Measurements from ENCODE around the gene ZNF408. TPM values are rescaled to one million over a fixed set of nuclear protein-coding genes. Genes with fewer than 3 reads are reported as not detected.

ZNF408 gene
- total and polyA plus RNA-seq, 2 donors (not counting 3 experiments of a cell fraction or from before 2014, with no cell fraction given): 7.8 to 10.9 TPM

DNA sequence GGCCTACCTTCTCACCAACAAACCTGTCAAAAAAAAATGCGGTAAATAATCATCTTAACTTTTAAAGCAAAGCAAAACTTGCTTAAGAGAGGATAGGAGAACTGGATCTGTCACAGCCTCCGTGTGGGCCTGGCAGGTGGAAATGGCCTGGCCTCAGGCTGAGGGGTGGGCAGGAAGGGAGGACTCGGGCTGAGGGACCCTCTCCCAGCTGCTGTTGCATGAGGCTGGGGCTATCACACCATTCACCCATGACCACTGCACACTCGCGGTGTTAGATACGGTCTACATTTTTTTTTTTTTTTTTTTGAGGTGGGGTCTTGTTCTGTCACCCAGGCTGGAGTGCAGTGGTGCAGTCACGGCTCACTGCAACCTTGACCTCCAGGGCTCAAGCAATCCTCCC, 24.9 kb upstream of the ZNF408 start:
- ChIA-PET POLR2A (no interaction called here), CTCF (no interaction called here)
- Histone ChIP-seq H4K20me1 (replicated peaks; ENCODE audit: control insufficient read depth, extremely low read depth, insufficient read depth, low read length) (no peaks in the 10 kb centered on the region), H3K27ac (ENCODE audit: insufficient read depth, low read depth, low read length) (no peak overlapping the region), H3K9me1 (replicated peaks; ENCODE audit: control insufficient read depth, extremely low read depth, insufficient read depth, low read length) (no peaks in the 10 kb centered on the region), H3K36me3 (ENCODE audit: control insufficient read depth in 2 of 2, extremely low read depth in 1 of 2, insufficient read depth in 2 of 2, low read length in 2 of 2) (peaks cover 2 to 44% of the 10 kb centered on the region in 2 experiments), H3K79me2 (ENCODE audit: control insufficient read depth, insufficient read depth, low read length) (no peaks in the 10 kb centered on the region), H3K9me3 (replicated peaks; ENCODE audit: control insufficient read depth, insufficient read depth, low read length) (no peaks in the 10 kb centered on the region), H2AFZ (ENCODE audit: low read depth, low read length) (no peak overlapping the region), H3K4me3 (replicated peaks in 1 of 3; ENCODE audit: insufficient read depth in 1 of 3, low read depth in 1 of 3, low read length in 3 of 3) (no peak overlapping the region), H3K9ac (replicated peaks; ENCODE audit: extremely low read depth, insufficient read depth, low read length) (no peak overlapping the region), H3K27me3 (ENCODE audit: control insufficient read depth in 2 of 2, insufficient read depth in 2 of 2, low read length in 2 of 2) (no peaks in the 10 kb centered on the region), H3K4me1 (ENCODE audit: control insufficient read depth, extremely low read depth, insufficient read depth, low read length) (no peaks in the 10 kb centered on the region), H3K4me2 (ENCODE audit: insufficient read depth, low read length) (no peak overlapping the region)
- BruUV-seq (replicated peaks): no TSS peak
- intact Hi-C loops (cut with micrococcal nuclease): no loop called here
- dilution Hi-C loops (cut with MboI; ENCODE audit: extremely low pct_ligation_motif_present, low sequenced_read_pairs): no loop called here
- TF ChIP-seq MYC (IDR thresholded peaks at IDR 0.05; ENCODE audit: low read depth, low read length) (no peak), POLR2A (IDR thresholded peaks at IDR 0.05; ENCODE audit: low read depth, low read length) (no peak), POLR2AphosphoS5 (IDR thresholded peaks at IDR 0.05; ENCODE audit: insufficient read depth, low read depth, low read length) (no peak), JUN (IDR thresholded peaks at IDR 0.05; ENCODE audit: borderline replicate concordance, insufficient read depth, insufficient read length, low read depth) (no peak), GATA2 (IDR thresholded peaks at IDR 0.05; ENCODE audit: insufficient read depth, insufficient read length, low read depth, low read length) (no peak), FOS (IDR thresholded peaks at IDR 0.05; ENCODE audit: borderline replicate concordance, insufficient read depth, low read length) (no peak), EZH2 (IDR thresholded peaks at IDR 0.05; ENCODE audit: borderline replicate concordance, low read depth, low read length, severe bottlenecking) (no peak)
- TF ChIP-seq, protein P1, sequence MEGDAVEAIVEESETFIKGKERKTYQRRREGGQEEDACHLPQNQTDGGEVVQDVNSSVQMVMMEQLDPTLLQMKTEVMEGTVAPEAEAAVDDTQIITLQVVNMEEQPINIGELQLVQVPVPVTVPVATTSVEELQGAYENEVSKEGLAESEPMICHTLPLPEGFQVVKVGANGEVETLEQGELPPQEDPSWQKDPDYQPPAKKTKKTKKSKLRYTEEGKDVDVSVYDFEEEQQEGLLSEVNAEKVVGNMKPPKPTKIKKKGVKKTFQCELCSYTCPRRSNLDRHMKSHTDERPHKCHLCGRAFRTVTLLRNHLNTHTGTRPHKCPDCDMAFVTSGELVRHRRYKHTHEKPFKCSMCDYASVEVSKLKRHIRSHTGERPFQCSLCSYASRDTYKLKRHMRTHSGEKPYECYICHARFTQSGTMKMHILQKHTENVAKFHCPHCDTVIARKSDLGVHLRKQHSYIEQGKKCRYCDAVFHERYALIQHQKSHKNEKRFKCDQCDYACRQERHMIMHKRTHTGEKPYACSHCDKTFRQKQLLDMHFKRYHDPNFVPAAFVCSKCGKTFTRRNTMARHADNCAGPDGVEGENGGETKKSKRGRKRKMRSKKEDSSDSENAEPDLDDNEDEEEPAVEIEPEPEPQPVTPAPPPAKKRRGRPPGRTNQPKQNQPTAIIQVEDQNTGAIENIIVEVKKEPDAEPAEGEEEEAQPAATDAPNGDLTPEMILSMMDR (IDR thresholded peaks at IDR 0.05; ENCODE audit: extremely low read depth in 1 of 2, insufficient read depth in 1 of 2, low read depth in 1 of 2, low read length in 2 of 2): no peak
- TF ChIP-seq, protein P2, sequence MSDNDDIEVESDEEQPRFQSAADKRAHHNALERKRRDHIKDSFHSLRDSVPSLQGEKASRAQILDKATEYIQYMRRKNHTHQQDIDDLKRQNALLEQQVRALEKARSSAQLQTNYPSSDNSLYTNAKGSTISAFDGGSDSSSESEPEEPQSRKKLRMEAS (IDR thresholded peaks at IDR 0.05; ENCODE audit: insufficient read depth, insufficient read length): no peak
- FAIRE-seq: no peak
- DNase-seq (ENCODE audit: low read depth, low spot score): no peak

Measured in endothelial cell of umbilical vein (primary cell).